Effector CD8-positive, alpha-beta T cell (primary cell): ENCODE measurements around the gene PRRC2C.
"Not testable (repeated sequence)": the region's sequence is repeated elsewhere in the genome, so short reads cannot be mapped to it uniquely, and the experiment has no call there.

Experiments used
- DNase-seq: peaks from one replicate; lab custom pipeline; 2025; lab: John Stamatoyannopoulos, UW

The PRRC2C gene

DNA sequence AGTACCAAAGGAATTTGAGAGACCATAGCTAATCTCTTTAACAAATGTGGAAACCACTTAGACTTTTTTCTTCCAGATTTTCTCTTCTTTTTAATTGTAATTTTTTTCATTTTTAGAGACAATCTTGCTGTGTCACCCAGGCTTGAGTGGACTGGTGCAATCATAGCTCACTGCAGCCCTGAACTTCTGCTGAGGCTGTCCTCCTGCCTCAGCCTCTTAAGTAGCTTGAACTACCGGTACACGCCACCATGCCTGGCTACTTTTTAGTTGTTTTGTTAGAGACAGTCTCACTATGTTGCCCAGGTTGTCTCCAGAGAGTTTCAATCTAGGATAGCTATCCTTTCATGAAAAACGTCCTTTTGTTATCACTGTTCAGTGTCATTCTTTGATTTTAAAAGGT, 15.0 kb downstream of the PRRC2C start:
- no peak for DNase-seq

DNA sequence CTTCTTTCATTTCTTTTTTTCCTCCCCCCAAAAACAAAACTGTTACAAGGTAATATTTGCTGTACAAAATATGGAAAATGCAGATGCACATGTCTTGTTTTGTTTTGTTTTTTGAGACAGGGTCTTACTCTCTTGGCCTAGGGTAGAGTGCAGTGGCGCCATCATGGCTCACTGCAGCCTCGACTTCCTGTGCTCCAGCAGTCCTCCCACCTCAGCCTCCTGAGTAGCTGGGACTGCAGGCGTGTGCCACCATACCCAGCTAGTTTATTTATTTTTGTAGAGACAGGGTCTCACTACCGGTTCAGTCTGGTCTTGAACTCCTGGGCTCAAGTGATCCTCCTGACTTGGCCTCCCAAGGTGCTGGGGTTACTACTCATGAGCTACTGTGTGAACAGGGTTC, 15.5 kb downstream of the PRRC2C start:
- DNase-seq = no peak

DNA sequence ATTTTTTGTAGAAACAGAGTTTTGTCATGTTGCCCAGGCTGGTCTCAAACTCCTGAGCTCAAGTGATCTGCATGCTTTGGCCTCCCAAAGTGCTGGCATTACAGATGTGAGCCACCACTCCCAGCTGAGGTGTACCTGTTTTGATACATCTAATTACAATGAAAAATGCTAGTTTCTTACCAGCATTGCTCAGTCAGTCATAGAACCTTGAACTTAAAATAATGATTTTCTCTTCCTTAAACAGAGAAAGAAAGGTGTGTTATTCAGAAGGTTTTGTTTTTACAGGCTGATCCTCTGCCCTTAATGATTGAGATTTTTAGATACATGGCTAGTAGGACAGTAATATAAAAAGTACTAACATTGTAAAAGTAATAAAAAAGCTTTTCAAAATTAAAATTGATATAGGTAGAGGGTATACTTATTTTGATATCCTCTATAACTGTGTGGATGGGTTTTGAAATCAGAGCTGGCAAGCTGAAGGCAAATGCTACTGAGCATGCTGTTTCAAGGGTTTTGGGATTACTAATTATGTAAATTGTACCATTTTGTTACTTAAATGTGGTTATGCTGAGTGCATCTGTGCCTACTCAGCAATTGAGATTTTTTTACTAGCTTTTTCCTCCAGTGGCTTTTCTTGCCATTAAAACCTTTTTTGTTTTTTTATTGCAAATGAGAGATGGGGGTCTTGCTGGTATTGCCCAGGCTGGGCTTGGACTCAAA, 16.1 kb downstream of the PRRC2C start:
- no peak for DNase-seq

DNA sequence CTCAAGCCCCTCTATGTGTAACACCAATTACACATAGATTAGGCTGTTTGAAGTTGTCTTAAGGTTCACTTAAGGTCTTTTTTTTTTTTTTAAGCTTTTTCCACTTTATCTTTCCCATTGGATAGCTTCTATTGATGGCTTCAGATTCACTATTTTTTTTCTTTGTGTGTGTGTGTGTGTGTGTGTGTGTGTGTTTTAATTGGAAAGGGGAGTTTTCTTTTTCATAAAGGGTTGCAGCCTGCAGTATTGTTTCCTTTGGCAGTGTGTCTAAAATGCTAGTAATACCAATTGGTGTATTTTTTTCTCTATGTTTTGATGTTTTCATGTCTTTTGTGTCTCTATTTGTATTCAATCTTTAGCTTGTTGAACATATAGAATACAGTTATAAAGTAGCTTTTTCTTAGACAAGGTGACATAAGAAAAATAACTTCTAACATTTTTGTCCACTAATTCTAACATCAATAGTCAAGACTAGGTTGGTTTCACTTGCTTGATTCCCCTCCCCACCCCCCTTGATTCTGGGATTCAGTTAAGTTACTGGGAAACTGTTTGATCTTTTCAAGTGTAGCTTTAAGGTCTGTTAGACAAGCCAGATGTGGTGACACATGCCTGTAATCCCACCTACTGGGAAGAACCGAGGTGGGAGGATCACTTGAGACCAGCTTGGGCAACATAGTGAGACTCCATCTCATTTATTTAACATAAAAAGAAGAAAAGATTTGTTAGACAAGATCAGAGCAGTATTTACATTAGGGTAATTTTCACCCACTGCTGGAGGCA, 21.4 kb downstream of the PRRC2C start:
- no peak for DNase-seq

DNA sequence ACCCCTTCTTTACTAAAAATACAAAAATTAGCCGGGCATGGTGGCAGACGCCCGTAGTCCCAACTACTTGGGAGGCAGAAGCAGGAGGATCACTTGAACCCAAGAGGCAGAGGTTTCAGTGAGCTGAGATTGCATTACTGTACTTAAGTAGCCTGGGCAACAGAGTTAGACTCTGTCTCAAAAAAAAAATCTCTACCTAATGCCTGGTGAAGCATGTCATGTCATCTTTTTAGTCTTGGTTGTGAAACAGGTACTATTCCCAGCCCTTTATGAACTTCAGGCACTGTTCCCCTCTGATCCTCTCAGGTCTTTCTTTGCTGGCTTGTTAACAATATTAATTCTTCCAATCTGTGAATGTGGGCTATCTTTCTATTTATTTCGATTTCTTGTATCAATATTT, 22.1 kb downstream of the PRRC2C start:
- no peak for DNase-seq

DNA sequence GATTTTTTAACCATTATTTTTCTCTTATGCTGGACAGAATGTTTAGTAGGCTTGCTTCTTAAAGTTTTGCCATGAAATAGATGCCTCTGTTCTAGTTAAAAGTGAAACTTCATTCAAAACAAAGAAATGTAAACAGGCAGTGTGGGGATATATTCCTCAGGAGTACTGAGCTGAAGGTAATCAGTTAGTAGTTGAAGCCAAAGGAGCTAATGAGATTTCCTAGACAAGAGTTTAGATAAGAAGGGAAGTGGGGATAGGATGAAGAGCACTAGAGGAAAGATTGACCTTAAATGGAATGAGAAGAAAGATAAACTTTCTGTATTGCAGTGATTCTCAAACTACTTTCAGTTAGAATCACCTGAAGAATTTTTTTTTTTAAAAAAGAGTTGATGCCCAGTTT, 23.9 kb downstream of the PRRC2C start:
- no peak for DNase-seq

DNA sequence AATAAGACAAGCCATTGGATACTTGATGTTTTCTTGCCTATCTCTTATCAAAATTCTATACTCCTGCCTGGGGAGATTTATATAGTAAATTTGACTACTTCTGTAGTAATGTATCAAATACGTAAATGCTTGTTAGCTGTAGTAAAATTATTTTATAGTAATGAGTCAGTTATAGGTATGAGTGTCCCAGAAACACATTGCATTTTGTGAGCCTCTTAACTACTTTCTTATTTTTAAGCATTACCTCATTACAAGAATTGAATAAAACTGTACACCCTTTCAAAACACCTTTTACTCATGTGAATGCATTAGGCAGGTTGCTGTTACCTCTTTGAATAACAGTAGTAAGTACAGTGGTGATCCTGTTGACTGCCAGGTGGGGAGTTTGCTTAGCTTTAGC, 28.4 kb downstream of the PRRC2C start:
- no peak for DNase-seq

DNA sequence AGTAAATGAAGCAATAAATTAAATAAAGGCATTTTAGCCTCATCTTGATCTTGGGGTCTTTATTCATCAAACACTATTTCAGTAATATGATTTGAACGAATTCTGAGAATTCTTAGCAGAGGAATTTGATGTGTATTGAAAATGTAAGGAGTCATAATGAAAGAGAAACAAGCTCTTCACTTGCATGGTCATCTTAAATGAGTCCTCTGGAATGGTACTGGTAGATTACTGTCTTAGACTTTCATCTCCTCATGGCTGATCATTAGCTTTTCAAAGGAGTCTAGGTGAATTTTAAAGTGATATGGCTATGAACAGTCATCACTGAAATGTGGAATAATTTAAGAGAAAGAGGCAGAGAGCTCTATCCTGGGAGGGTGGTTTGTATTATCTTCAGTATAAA, 30.0 kb downstream of the PRRC2C start:
- no peak for DNase-seq

DNA sequence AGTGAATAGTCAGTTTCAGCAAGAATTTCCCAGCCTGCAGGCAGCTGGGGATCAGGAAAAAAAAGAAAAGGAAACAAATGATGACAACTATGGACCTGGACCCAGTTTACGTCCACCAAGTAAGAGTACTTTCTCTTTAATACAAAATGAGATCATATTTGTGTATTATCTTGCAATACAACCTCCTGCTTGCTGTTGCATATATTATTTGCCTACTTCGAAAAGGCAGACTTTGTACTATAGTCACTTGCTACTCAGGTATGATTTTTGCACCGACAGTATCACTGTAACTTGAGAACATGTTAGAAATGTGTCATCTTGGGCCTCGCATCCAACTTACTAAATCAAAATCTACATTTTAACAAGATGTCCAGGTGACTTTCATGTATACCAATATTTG, 30.4 kb downstream of the PRRC2C start:
- DNase-seq = no peak

DNA sequence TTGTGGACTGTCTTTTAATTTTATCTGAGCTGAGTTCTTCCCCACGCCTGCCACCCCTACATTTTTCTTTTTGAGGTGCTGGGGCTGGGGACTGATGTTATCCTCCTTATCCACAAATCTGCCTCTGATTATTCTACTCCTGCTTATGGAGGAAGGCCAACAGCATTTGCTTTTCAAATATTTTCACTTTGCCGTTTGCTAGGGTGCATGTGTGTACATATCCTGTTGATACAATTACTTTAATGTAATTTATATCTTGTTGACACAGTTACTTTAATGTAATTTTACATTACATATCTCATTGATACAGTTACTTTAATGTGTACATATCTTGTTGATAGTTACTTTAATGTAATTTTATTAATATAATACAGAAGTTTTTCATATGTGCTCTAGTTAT, 36.2 kb downstream of the PRRC2C start:
- DNase-seq = no peak

DNA sequence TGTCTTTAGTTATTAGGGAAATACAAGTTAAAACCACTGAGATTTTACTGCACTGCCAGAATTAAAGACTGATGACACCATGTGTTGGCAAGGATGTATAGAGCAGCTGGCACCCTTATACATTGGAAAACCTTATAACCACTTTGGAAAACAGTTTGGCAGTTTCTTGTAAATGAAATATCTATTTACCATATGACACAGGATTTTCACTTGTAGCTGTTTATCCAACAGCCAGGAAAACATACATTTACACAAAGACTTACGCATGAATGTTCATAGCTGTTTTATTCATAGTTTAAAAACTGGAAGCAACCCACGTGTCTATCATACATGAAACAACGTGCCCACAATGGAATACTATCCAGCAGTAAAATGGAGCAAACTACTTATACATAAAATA, 45.3 kb downstream of the PRRC2C start:
- no peak for DNase-seq

DNA sequence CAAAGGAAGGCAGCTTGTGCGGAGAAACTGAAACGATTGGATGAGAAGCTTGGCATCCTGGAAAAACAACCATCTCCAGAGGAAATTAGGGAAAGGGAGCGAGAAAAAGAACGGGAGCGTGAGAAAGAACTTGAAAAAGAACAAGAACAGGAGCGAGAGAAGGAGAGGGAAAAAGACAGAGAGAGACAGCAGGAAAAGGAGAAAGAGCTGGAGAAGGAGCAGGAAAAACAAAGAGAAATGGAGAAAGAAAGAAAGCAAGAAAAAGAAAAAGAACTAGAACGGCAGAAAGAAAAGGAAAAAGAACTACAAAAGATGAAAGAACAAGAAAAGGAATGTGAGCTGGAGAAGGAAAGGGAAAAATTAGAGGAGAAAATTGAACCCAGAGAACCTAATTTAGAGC, 47.2 kb downstream of the PRRC2C start:
- no peak for DNase-seq

DNA sequence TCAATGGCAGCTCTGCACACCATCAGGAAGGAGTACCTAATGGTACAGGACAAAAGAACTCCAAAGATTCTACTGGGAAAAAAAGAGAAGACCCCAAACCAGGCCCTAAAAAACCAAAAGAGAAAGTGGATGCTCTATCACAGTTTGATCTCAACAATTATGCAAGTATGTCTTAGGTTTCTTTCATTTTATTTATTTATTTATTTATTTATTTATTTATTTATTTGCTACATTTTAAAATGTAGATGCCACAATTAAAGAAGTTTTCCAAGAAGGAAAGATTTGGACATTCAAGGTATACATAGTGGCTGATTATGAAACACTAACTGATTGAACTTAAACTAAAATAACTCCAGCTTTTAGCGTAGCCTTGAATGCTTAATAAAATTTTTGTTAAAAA, 60.2 kb downstream of the PRRC2C start:
- no peak for DNase-seq

DNA sequence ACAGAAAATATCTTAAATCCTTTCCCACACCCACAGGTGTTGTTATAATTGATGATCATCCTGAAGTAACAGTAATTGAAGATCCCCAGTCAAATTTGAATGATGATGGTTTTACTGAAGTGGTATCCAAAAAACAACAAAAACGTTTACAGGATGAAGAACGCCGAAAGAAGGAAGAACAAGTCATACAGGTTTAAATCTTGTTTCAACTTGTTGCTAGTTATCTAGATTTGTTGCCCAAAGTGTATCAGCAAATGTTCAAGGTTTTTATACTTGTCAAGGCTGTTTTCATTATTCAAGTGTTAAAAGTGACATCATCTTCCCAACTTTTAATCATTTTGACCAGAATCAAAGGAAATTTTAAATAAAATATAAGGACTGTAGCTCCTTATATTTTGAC, 64.7 kb downstream of the PRRC2C start:
- no peak for DNase-seq

DNA sequence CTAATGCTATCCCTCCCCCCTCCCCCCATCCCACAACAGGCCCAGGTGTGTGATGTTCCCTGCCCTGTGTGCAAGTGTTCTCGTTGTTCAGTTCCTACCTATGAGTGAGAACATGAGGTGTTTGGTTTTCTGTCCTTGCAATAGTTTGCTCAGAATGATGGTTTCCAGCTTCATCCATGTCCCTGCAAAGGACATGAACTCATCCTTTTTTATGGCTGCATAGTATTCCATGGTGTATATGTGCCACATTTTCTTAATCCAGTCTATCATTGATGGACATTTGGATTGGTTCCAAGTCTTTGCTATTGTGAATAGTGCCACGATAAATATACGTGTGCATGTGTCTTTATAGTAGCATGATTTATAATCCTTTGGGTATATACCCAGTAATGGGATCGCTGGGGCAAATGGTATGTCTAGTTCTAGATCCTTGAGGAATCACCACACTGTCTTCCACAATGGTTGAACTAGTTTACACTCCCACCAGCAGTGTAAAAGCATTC, 65.3 kb downstream of the PRRC2C start:
- not testable (repeated sequence) for DNase-seq

DNA sequence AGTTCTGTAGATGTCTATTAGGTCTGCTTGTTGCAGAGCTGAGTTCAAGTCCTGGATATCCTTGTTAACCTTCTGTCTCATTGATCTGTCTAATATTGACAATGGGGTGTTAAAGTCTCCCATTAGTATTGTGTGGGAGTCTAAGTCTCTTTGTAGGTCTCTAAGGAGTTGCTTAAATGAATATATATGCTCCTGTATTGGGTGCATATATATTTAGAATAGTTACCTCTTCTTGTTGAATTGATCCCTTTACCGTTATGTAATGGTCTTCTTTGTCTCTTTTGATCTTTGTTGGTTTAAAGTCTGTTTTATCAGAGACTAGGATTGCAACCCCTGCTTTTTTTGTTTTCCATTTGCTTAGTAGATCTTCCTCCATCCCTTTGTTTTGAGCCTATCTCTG, 68.6 kb downstream of the PRRC2C start:
- DNase-seq = not testable (repeated sequence)

DNA sequence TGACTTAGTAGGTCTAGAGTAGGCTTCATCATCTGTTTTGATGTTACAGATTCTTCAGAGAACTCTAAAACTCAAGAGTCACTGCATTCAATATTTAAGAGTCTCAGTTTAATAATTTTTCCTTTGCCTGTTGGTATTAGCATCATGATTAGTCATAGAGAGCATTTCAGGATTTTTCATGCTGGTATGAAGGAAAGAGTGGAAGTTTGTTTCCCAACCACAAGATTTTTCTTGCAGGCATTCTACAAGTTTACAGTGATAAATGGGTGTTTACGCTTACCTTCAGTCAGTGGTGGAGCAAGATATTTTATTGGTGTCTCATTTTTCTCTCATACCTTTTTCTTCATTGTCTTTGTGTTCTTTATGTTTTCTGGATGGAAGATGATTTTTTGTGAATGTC, 78.3 kb downstream of the PRRC2C start:
- no peak for DNase-seq

DNA sequence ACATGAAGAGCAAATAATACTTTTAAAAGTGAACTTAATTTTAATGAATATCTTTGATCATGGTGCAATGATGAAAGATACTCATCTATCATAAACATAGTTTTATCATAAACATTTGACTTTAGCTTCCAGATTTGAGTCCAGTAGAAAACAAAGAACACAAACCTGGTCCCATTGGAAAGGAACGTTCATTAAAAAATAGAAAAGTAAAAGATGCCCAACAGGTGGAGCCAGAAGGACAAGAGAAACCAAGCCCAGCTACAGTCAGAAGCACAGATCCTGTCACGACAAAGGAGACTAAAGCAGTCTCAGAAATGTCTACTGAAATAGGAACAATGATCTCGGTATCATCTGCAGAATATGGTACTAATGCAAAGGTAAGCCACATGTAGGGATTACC, 81.1 kb downstream of the PRRC2C start:
- DNase-seq = no peak

DNA sequence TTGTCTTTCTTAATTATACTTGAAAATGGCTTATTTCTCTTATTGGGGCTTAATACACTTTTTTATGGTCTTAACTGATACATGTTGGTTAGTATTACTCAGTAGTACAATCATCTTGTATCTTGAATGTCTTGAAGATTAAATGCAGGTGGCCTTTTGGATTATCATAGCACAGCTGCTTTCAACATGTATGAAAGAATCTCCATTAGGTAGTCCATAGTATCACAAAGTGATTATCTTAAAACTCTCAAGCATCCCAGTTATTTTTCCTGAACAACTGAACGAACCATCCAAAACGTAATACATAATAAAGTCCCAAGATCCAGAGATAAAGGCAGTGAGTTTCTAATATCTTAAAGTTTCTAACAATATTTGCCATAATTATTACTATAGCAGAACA, 85.0 kb downstream of the PRRC2C start:
- no peak for DNase-seq

DNA sequence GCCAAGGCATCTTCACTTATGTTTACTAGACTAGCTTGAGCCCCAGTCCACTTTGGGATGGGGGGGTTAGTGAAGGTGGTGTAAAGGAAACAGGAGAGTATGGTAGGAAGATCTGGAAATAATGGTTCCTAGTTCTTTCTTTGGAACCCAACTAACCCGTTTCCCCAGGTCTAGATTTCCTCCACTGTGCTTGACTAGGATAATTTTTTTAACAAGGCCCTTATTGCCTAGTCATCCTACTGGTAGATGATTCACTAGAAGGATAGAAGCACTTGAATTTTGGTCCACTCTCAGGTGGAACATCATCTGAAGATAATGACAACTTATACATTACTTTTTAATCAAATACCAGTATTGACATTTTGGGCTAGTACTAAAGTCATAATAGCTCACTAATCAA, 90.8 kb downstream of the PRRC2C start:
- no peak for DNase-seq

DNA sequence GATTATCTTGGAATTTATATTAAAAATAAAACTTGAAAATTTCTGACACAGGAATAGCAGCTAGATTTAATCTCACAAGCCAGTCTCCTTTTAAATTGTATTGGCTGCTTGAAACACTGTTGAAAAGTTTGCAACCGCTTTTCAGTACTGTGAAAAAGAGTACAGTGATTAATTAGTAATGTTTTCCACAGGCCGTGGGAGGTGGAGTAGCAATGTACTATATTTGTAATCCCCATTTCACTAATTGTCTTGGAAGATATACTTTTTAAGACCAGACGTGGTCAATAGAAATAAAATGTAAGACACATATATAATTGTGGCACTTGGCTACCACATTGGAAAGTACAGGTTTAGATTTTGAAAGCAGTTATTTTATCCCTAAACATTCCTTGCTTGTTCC, 95.9 kb downstream of the PRRC2C start:
- no peak for DNase-seq

DNA sequence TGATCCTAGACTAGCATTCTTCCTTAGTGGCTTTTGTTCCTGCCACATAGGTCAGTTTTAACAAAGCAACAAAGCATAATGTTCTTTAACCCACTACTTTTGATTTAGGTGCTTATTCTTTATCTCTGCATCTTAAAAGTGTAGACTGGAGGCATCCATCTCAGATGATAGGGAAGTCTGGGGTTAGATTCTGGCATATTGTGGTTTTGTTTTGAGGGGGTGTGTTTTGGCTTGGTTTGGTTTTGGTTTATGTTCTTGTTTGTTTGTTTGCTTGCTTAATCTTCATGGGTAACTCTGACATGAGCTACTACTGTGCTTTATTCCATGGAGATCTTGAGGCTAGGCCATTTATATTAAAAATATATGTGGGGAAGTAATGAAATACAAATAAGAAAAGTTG, 96.4 kb downstream of the PRRC2C start:
- DNase-seq = no peak

DNA sequence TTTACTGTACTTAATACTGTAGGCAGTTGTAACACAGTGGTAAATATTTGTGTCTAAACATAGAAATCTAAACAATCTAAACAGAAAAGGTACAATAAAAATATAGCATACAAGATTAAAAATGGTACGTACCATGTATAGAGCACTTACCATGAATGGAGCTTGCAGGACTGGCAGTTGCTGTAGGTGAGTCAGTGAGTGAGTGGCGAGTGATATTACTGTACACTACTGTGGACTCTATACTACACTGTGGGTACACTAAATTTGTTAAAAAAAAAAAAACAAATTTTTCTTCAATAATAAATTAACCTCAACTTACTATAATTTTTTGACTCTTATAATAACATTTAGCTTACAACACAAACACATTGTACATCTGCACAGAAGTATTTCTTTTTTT, 97.3 kb downstream of the PRRC2C start:
- no peak for DNase-seq
